DLD1 (cell line): ENCODE measurements around the gene UBE3C.

Source experiments
- in situ Hi-C: cut with HindIII; loops from 2 replicates; pipeline ENCODE4 v1.10.0; 2017; ENCODE audit warnings: low sequenced_read_pairs

Gene UBE3C

DNA sequence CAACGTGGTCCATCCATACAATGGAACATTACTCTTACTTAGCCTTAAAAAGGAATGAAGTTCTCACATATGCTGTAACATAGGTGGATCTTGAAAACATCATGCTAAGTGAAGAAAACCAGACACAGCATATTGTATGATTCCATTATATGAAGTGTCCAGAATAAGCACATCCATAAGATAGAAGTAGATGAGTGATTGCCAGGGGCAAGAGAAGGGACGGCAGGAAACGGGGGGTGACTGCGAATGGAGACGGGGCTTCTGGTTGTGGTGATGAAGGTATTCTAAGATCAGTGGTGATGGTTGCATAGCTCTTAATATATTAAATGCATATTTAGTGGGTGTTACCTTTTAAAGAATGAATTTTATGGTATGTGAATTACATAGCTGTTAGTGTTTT is 29.8 kb downstream of the UBE3C start:
- in situ Hi-C loops, result no loop called here

GRCh38 chr7:157176771-157177170 is 38.0 kb downstream of the UBE3C start:
- in situ Hi-C loops, result no loop called here

GRCh38 chr7:157177333-157177982 is 38.7 kb downstream of the UBE3C start:
- in situ Hi-C loops, result no loop called here

DNA sequence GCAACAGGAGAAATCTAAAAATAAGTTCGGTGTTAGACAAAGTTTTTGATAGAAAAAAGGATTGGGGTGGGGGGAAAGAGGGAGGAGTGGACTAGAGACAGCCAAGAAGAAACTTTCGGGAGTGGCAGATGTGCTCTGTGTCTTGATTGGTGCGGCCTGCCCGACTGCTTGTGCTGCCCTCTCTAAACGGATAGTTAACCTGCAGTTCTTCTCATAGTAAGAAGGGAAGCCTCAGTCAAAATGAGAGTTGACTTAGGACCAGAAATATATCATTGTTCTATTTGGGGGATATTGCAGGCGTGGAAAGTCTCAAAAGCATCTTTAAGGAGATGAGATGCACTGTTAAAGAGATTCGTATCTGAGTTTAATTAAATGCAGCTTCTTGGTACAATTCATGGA is 39.3 kb downstream of the UBE3C start:
- in situ Hi-C loops, result no loop called here

DNA sequence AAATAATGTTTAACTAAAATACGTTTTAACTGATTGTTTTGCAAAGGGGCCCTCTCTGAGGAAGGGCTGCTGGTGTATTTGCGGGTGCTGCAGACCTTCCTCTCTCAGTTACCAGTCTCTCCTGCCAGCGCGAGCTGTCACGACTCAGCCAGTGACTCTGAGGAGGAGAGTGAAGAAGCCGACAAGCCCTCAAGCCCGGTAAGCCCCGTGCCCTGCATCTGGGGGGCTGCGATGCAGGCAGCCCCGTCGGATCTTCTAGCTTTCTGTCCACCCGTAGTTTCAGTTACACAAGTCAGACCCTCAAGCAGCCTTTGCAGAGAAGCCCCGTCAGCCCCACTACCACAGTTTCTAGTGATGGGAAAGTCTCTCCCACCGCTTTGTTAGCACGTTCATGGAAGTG is 45.1 kb downstream of the UBE3C start:
- in situ Hi-C loops, result no loop called here

DNA sequence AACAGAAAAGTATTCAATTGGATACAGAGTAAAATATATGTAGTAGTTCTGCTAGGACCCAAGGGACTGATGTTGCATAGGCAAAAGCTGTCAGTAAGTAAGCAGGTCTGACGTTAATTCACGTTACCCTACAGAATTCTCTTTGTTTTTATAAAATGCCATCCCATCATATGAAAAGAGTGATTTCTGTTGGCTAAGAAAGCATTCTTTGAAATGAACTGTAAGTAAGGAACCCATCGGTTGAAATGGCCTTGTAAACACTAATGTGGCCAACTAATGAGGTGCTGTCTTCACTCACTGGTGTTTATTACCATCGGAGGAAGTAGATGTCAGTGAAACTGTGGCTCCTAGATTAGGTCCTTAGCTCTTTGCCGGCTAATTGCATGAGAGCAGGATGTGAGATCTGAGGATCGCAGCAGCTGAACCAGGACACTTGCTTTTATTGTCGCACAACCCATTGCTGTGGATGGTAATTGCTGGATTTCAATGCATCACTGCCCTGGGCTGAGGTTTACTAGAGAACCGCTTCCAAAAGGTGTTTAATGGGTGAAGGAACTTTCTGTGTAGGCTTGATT is 49.5 kb downstream of the UBE3C start:
- in situ Hi-C loops, result no loop called here

- in situ Hi-C loops, result no loop called here
These were observed 50.7 kb downstream of the UBE3C start for GRCh38 chr7:157189405-157189804.

GRCh38 chr7:157192861-157193260 is 54.1 kb downstream of the UBE3C start:
- in situ Hi-C loops, result no loop called here

- in situ Hi-C loops, result no loop called here
These were observed 54.5 kb downstream of the UBE3C start for GRCh38 chr7:157193274-157193673.

DNA sequence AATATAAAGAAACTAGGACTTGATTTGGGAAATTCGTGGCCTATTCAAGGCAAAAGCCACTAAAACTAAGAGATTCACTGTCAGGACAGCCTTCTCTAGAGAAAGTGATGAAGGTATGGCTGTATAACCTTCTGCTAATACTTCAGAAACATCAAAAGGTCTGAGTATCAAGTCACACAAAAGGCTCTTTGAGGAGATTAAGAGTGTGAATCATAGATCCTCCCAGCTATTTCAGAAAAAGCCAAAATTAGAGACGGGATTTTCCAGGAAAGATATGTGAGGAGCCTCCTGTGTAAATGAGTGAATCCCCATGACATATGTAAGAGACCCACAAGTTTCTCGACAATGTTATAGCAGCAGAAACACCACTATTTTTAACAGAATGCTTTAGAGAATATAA is 56.2 kb downstream of the UBE3C start:
- in situ Hi-C loops, result no loop called here

- in situ Hi-C loops, result no loop called here
These were observed 57.1 kb downstream of the UBE3C start for GRCh38 chr7:157195868-157196267.

- in situ Hi-C loops, result no loop called here
These were observed 65.4 kb downstream of the UBE3C start for GRCh38 chr7:157204134-157204533.

DNA sequence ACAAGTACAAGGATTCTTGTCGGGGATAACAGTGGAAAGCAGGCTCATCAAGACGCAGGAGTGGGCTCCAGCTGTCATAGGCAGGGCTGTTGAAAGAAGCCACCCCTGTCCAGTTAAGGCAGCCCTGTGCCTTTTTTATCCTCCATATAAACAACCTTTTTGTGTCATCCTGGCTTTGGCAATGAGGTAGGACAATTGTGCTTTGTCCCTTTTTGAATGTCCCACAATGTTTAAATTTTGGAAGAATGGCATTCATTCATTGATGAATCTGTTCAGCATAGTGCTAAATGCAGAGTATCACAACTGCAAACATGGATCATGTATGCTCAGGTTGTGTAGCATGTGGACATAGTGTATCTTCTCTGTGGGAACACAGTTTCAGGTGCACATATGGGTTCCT is 66.7 kb downstream of the UBE3C start:
- in situ Hi-C loops, result no loop called here

DNA sequence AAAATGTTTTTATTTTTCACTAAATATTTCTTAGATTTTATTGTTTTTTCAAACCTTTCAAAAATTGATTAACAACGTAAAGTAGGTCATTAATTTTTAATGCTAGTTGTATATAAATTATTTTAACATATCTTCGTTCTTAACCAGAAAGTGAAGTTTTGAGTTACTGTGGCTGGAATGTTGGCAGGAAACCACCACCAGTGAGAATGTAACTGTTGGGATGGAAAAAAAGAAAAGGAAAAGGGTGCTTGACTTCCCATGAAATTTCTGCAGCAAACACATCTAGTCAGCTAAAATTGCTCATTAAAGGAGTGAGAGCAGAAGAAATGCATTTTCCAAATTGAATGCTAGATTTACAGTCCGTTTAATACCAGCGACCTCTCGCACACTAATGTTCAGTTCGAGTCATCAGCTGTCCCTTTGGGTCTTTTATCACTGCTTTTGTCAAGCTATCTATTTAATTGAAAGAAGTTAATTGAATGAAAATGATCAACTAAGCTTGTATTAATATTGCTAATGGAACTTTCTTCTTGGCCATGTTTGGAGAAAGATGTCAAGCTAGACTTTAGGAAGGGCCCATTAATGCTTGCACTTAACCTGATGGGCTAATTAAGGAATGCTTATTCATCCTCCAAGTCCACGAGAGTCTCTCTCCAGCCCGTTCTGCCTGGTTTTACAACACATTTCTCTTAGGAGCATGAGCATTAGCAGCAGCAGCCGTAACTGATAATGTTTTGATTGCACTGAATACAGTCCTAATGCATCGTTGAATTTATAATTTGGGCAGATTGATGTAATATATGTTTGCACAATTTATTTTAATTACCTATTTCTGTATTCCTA is 70.1 kb downstream of the UBE3C start:
- in situ Hi-C loops, result no loop called here

DNA sequence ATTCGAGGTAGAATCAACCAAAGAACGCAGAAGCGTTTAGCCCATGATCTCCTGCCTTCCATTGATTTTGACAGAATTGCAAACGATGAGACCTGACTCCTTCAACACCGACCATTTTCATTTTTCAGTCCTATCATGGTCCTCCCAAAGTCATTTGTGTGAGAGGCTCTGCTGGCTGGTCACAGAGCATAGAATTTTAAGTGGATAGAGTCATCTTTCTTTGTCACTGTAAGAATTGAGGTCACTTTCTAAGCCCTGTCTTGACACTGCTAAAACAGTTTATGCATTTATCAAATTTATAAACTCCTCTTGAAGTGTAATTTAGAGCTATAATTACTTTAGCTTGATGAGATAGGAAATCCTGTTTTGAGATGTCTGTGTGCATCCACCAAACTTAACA is 72.0 kb downstream of the UBE3C start:
- in situ Hi-C loops, result no loop called here

DNA sequence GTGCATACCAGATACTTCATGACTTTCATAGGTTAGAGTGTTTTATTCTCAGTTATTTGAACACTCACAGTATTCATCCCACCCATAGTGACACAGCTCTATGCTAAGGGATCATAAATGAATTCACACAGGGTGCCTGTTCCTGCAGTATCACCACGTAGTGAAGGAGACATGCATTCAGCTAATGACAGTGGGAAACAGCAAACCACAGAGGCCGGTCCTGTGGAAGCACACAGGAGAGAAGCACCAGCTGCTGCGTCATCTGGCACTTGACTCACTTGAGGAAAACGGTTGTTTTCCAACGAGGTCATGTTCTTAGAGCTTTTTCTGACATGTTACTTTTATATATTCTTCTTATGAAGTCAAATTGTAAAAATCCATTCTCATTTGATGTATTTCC is 73.0 kb downstream of the UBE3C start:
- in situ Hi-C loops, result no loop called here

GRCh38 chr7:157219154-157219553 is 80.4 kb downstream of the UBE3C start:
- in situ Hi-C loops, result no loop called here

GRCh38 chr7:157220916-157221569 is 82.3 kb downstream of the UBE3C start:
- in situ Hi-C loops, result no loop called here

DNA sequence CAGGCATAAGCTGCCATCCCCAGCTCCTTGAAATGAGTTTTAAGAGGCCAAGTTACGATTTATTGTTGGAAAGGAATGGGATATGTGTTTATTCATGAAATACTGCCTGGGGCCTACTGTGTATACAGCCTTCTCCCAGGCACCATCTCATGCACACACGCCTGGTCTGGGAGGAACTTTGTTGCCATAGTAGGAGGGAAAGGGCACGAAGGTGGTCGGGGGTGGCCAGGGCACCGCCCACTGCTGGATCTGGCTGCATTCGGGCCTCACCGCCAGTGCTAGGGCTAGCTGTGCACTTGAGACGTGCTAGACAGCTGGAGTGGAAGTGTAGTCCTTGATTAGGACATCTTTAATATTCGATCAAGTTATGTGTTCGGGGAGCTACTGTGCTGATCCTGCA is 84.0 kb downstream of the UBE3C start:
- in situ Hi-C loops, result no loop called here

GRCh38 chr7:157224627-157225026 is 85.9 kb downstream of the UBE3C start:
- in situ Hi-C loops, result no loop called here

GRCh38 chr7:157228864-157229422 is 90.2 kb downstream of the UBE3C start:
- in situ Hi-C loops, result no loop called here
